Measurements from ENCODE around the gene ENAH. TPM values are rescaled to one million over a fixed set of nuclear protein-coding genes. Genes with fewer than 3 reads are reported as not detected.
"Not testable (repeated sequence)": the region's sequence is repeated elsewhere in the genome, so short reads cannot be mapped to it uniquely, and the experiment has no call there.

ENAH gene
- total RNA-seq, 1 experiment from 2014 or later = 100 TPM

DNA sequence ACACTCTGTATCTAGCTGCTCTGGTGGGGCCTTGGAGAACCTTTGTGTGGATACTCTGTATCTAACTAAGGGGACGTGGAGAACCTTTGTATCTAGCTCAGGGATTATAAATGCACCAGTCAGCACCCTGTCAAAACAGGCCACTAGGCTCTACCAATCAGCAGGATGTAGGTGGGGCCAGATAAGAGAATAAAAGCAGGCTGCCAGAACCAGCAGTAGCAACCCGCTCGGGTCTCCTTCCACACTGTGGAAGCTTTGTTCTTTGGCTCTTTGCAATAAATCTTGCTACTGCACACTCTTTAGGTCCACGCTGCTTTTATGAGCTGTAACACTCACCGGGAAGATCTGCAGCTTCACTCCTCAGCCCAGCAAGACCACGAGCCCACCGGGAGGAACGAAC lies 179.7 kb downstream of the ENAH start:
- H2AFZ ChIP-seq (ENCODE audit: low read depth, low read length, poor library complexity, severe bottlenecking); CTCF ChIA-PET; H3K9me2 ChIP-seq (ENCODE audit: insufficient read depth); H3K27ac ChIP-seq (ENCODE audit: low read depth, low read length); H3K4me3 ChIP-seq (replicated peaks in 1 of 2; ENCODE audit: low read depth in 1 of 2, low read length in 2 of 2); H3K36me3 ChIP-seq (ENCODE audit: control insufficient read depth in 1 of 2, insufficient read depth in 2 of 2, low read length in 2 of 2); H3K9me3 ChIP-seq (ENCODE audit: control insufficient read depth in 1 of 2, insufficient read depth in 1 of 2, low read depth in 1 of 2, low read length in 2 of 2); H3K27me3 ChIP-seq (ENCODE audit: insufficient read depth, low read length); ATAC-seq; H3K79me2 ChIP-seq (ENCODE audit: insufficient read depth, low read length); BruUV-seq (replicated peaks); RAD21 ChIA-PET (ENCODE audit: low non-redundant PET in 1 of 2, low total read pairs in 2 of 2, uncharacterized antibody in 2 of 2, unreplicated experiment in 2 of 2); H3K9ac ChIP-seq (ENCODE audit: low read length); DNase-seq (ENCODE audit: low read depth, low spot score); H4K20me1 ChIP-seq (ENCODE audit: insufficient read depth); H3K4me2 ChIP-seq (ENCODE audit: low read length): not testable (repeated sequence)
- H3K4me1 ChIP-seq (ENCODE audit: control insufficient read depth in 1 of 2, insufficient read depth in 2 of 2, low read length in 2 of 2) = peaks cover 3 to 10% of the 10 kb centered on the region in 2 experiments; a peak in 3 of 4 replicates
- intact Hi-C loops (cut with micrococcal nuclease) = loop anchor here (10.0 kb wide), 1 partner anchor 592 kb away; the partner anchor contains the start of gene H3-3A
- POLR2A ChIA-PET = interaction anchor here (0.6 kb wide), 1 partner anchor 1984 kb away, joined by 3 read pairs; no protein-coding TSS in a partner anchor

- no peak for ATAC-seq
- no peak overlapping the region for H3K9ac ChIP-seq (ENCODE audit: low read length)
- POLR2A ChIA-PET = no interaction called here
- H3K4me1 ChIP-seq (ENCODE audit: control insufficient read depth in 1 of 2, insufficient read depth in 2 of 2, low read length in 2 of 2) = peaks cover 3 to 19% of the 10 kb centered on the region in 2 experiments; a peak in 3 of 4 replicates
- H3K27ac ChIP-seq (ENCODE audit: low read depth, low read length) = no peak overlapping the region; the same call in 1 of the 2 replicates
- RAD21 ChIA-PET (ENCODE audit: low non-redundant PET in 1 of 2, low total read pairs in 2 of 2, uncharacterized antibody in 2 of 2, unreplicated experiment in 2 of 2) = no interaction called here
- H3K79me2 ChIP-seq (ENCODE audit: insufficient read depth, low read length) = no peaks in the 10 kb centered on the region
- no peaks in the 10 kb centered on the region for H3K9me3 ChIP-seq (ENCODE audit: control insufficient read depth in 1 of 2, insufficient read depth in 1 of 2, low read depth in 1 of 2, low read length in 2 of 2)
- H4K20me1 ChIP-seq (ENCODE audit: insufficient read depth) = no peaks in the 10 kb centered on the region
- no peaks in the 10 kb centered on the region for H3K27me3 ChIP-seq (ENCODE audit: insufficient read depth, low read length)
- DNase-seq (ENCODE audit: low read depth, low spot score) = no peak
- no peak overlapping the region for H3K4me3 ChIP-seq (replicated peaks in 1 of 2; ENCODE audit: low read depth in 1 of 2, low read length in 2 of 2)
- no peak overlapping the region for H2AFZ ChIP-seq (ENCODE audit: low read depth, low read length, poor library complexity, severe bottlenecking)
- intact Hi-C loops (cut with micrococcal nuclease) = loop anchor here (10.0 kb wide), 1 partner anchor 593 kb away; the partner anchor contains the start of gene H3-3A
- no peaks in the 10 kb centered on the region for H3K9me2 ChIP-seq (ENCODE audit: insufficient read depth)
- H3K36me3 ChIP-seq (ENCODE audit: control insufficient read depth in 1 of 2, insufficient read depth in 2 of 2, low read length in 2 of 2) = no peaks in the 10 kb centered on the region
- no peak overlapping the region for H3K4me2 ChIP-seq (ENCODE audit: low read length)
- no TSS peak for BruUV-seq (replicated peaks)
- CTCF ChIA-PET = interaction anchor here (1.2 to 1.6 kb wide), 2 partner anchors 9 to 12 kb away, joined by 3 to 4 read pairs; no protein-coding TSS in a partner anchor
- TF ChIP-seq SIN3A (IDR thresholded peaks at IDR 0.05; ENCODE audit: low read depth) (no peak), EGR1 (IDR thresholded peaks at IDR 0.05; ENCODE audit: low read depth) (no peak), MAX (IDR thresholded peaks at IDR 0.05) (no peak), CBX3 (IDR thresholded peaks at IDR 0.05; ENCODE audit: low read depth) (no peak), ZNF274 (IDR thresholded peaks at IDR 0.05; ENCODE audit: low read depth, low read length) (no peak), SP1 (IDR thresholded peaks at IDR 0.05; ENCODE audit: low read depth) (no peak), RAD21 (IDR thresholded peaks at IDR 0.05; ENCODE audit: low read depth) (no peak), EZH2 (IDR thresholded peaks at IDR 0.05) (no peak), TCF7L2 (IDR thresholded peaks at IDR 0.05; ENCODE audit: borderline replicate concordance, extremely low read depth, insufficient read depth, insufficient read length) (no peak), REST (IDR thresholded peaks at IDR 0.05; ENCODE audit: low read depth) (no peak), YY1 (IDR thresholded peaks at IDR 0.05; ENCODE audit: extremely low read depth, insufficient replicate concordance, low read depth, low read length) (no peak)
- TF ChIP-seq, protein P1, sequence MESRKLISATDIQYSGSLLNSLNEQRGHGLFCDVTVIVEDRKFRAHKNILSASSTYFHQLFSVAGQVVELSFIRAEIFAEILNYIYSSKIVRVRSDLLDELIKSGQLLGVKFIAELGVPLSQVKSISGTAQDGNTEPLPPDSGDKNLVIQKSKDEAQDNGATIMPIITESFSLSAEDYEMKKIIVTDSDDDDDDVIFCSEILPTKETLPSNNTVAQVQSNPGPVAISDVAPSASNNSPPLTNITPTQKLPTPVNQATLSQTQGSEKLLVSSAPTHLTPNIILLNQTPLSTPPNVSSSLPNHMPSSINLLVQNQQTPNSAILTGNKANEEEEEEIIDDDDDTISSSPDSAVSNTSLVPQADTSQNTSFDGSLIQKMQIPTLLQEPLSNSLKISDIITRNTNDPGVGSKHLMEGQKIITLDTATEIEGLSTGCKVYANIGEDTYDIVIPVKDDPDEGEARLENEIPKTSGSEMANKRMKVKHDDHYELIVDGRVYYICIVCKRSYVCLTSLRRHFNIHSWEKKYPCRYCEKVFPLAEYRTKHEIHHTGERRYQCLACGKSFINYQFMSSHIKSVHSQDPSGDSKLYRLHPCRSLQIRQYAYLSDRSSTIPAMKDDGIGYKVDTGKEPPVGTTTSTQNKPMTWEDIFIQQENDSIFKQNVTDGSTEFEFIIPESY (IDR thresholded peaks at IDR 0.05; ENCODE audit: extremely low read depth, insufficient replicate concordance, low read length) = no peak
Measured at GRCh38 chr1:225471453-225472301, 181.2 kb downstream of the ENAH start.
